SK-N-SH (cell line): ENCODE measurements around the gene UEVLD. TPM values are rescaled to one million over a fixed set of nuclear protein-coding genes. Genes with fewer than 3 reads are reported as not detected.

Source experiments
- CTCF ChIA-PET: fragments of 300-600, 350-600 bp; formaldehyde crosslinking; extraction: SDS; loops from one replicate; lab custom pipeline; 2021; lab: Yijun Ruan, JAX
- POLR2A ChIA-PET: fragments of 350-600 bp; sonication (Branson Sonifier 250); formaldehyde crosslinking; extraction: SDS; loops from one replicate; lab custom pipeline; 2020; ENCODE audit warnings: antibody characterized with exemption, inconsistent platforms; lab: Yijun Ruan, JAX
- DNase-seq: peaks from one replicate; pipeline ENCODE4 v3.0.0; 2012
- H2AFZ ChIP-seq: fragments of 200-600 bp; sonication (generic); 2 replicates; pipeline ENCODE4 v1.8.1; 2016; ENCODE audit warnings: antibody characterized with exemption, mild to moderate bottlenecking, low read depth
- H3F3A ChIP-seq: fragments of 200-600 bp; sonication (generic); replicated peaks from 2 replicates; pipeline ENCODE3; 2016; ENCODE audit warnings: antibody characterized with exemption, mild to moderate bottlenecking; ENCODE audit not compliant: insufficient read depth
- H3K27ac ChIP-seq, 2 experiments: fragments of 200-500 bp in 1 of 2; fragments of 200-600 bp in 1 of 2; sonication (Bioruptor generic) in 1 of 2; sonication (generic), shearing (Covaris generic) in 1 of 2; 2 replicates each; pipeline versions ENCODE4 v1.5.1 to v1.6.1; 2014 to 2016; ENCODE audit warnings: low read depth in 2 of 2, inconsistent platforms in 1 of 2, low read length in 1 of 2, mild to moderate bottlenecking in 1 of 2, mixed read lengths in 1 of 2
- H3K27me3 ChIP-seq: fragments of 200-600 bp; sonication (generic), shearing (Covaris generic); 2 replicates; pipeline ENCODE4 v1.6.1; 2016; ENCODE audit warnings: mixed run types; ENCODE audit not compliant: insufficient read depth
- H3K36me3 ChIP-seq, 2 experiments: fragments of 200-500 bp in 1 of 2; fragments of 200-600 bp in 1 of 2; sonication (Bioruptor generic) in 1 of 2; sonication (generic) in 1 of 2; replicated peaks in 1 of 2; 2 replicates each; pipeline versions ENCODE3 to v1.5.1; 2014 to 2016; ENCODE audit warnings: low read length in 1 of 2, mild to moderate bottlenecking in 1 of 2; ENCODE audit not compliant: insufficient read depth in 2 of 2, control insufficient read depth in 1 of 2
- H3K4me1 ChIP-seq, 2 experiments: fragments of 200-500 bp in 1 of 2; fragments of 200-600 bp in 1 of 2; sonication (Bioruptor generic) in 1 of 2; sonication (generic), shearing (Covaris generic) in 1 of 2; 2 replicates each; pipeline versions ENCODE4 v1.5.1 to v1.6.1; 2014 to 2016; ENCODE audit warnings: low read depth in 1 of 2, low read length in 1 of 2, mixed run types in 1 of 2; ENCODE audit not compliant: insufficient read depth in 2 of 2, control insufficient read depth in 1 of 2
- H3K4me2 ChIP-seq: fragments of 200-600 bp; sonication (generic), shearing (Covaris generic); 2 replicates; pipeline ENCODE4 v1.6.1; 2017; ENCODE audit warnings: mixed run types
- H3K4me3 ChIP-seq, 2 experiments: fragments of 200-500 bp in 1 of 2; fragments of 200-600 bp in 1 of 2; sonication (Bioruptor generic) in 1 of 2; sonication (generic), shearing (Covaris generic) in 1 of 2; 2 replicates each; pipeline versions ENCODE4 v1.5.1 to v1.8.1; 2014 to 2016; ENCODE audit warnings: low read depth in 2 of 2, inconsistent platforms in 1 of 2, low read length in 1 of 2, mild to moderate bottlenecking in 1 of 2, mixed read lengths in 1 of 2, moderate library complexity in 1 of 2
- H3K79me2 ChIP-seq: fragments of 200-600 bp; sonication (generic); 2 replicates; pipeline ENCODE4 v1.8.1; 2017; ENCODE audit warnings: mild to moderate bottlenecking; ENCODE audit not compliant: insufficient read depth
- H3K9ac ChIP-seq: fragments of 200-600 bp; sonication (generic); 2 replicates; pipeline ENCODE4 v1.6.1; 2017; ENCODE audit warnings: mixed run types
- H3K9me2 ChIP-seq: fragments of 200-600 bp; sonication (generic); 2 replicates; pipeline ENCODE4 v1.6.1; 2017; ENCODE audit warnings: mixed run types
- H3K9me3 ChIP-seq: fragments of 200-600 bp; sonication (generic); 2 replicates; pipeline ENCODE4 v1.6.1; 2017; ENCODE audit warnings: mixed run types, mild to moderate bottlenecking, moderate library complexity
- H4K20me1 ChIP-seq: fragments of 200-600 bp; sonication (generic); 2 replicates; pipeline ENCODE4 v1.6.1; 2017; ENCODE audit warnings: mild to moderate bottlenecking, mixed run types; ENCODE audit not compliant: insufficient read depth
- ELF1 ChIP-seq: IDR thresholded peaks from 2 replicates; pipeline ENCODE4 v1.4.0; 2012
- FOSL2 ChIP-seq: IDR thresholded peaks from 2 replicates; pipeline ENCODE4 v1.4.0; 2012; ENCODE audit warnings: low read depth, mild to moderate bottlenecking, moderate library complexity, borderline replicate concordance
- FOXM1 ChIP-seq: IDR thresholded peaks from 2 replicates; pipeline ENCODE4 v1.4.0; 2012; ENCODE audit warnings: low read depth, mild to moderate bottlenecking
- GABPA ChIP-seq: IDR thresholded peaks from 2 replicates; pipeline ENCODE4 v1.4.0; 2012; ENCODE audit warnings: low read depth, mild to moderate bottlenecking
- MEF2A ChIP-seq: IDR thresholded peaks from 2 replicates; pipeline ENCODE4 v1.4.0; 2012; ENCODE audit warnings: low read depth, borderline replicate concordance
- MXI1 ChIP-seq: IDR thresholded peaks from 2 replicates; pipeline ENCODE4 v1.6.1; 2012; ENCODE audit warnings: mild to moderate bottlenecking, low read depth, low read length, improper control_type of control experiment
- SIN3A ChIP-seq: IDR thresholded peaks from 2 replicates; pipeline ENCODE4 v1.6.1; 2012; ENCODE audit warnings: low read depth, mild to moderate bottlenecking, low read length, moderate library complexity, borderline replicate concordance
- TCF12 ChIP-seq: IDR thresholded peaks from 2 replicates; pipeline ENCODE4 v1.4.0; 2012
- YY1 ChIP-seq: IDR thresholded peaks from 2 replicates; pipeline ENCODE4 v1.4.0; 2012; ENCODE audit warnings: low read depth, mild to moderate bottlenecking
- WGBS: methylation state at CpG from one replicate; pipeline ENCODE4 v1.1.6; 2017; ENCODE audit warnings: low lambda C conversion rate; 5-methylcytosine and 5-hydroxymethylcytosine counted together
- polyA plus RNA-seq, 3 experiments: library from polyadenylated mRNA; depleted of rRNA; stranded (reverse); fragments of >200 nt; gene quantifications; 2 replicates each; pipeline ENCODE4 v1.2.3, GENCODE V29; 2012
- TF ChIP-seq, protein P1 (sequence below): fragments of 150-350 bp; IDR thresholded peaks from 2 replicates; pipeline ENCODE4 v1.6.1; 2016; ENCODE audit warnings: mild to moderate bottlenecking, low read depth, low read length
- TF ChIP-seq, protein P2 (sequence below): IDR thresholded peaks from 2 replicates; pipeline ENCODE4 v1.4.0; 2012; ENCODE audit warnings: low read depth, borderline replicate concordance

The UEVLD gene
- polyA plus RNA-seq, 1 of the 3 experiments (the other 2 are of a cell fraction), result 8.9 TPM

DNA sequence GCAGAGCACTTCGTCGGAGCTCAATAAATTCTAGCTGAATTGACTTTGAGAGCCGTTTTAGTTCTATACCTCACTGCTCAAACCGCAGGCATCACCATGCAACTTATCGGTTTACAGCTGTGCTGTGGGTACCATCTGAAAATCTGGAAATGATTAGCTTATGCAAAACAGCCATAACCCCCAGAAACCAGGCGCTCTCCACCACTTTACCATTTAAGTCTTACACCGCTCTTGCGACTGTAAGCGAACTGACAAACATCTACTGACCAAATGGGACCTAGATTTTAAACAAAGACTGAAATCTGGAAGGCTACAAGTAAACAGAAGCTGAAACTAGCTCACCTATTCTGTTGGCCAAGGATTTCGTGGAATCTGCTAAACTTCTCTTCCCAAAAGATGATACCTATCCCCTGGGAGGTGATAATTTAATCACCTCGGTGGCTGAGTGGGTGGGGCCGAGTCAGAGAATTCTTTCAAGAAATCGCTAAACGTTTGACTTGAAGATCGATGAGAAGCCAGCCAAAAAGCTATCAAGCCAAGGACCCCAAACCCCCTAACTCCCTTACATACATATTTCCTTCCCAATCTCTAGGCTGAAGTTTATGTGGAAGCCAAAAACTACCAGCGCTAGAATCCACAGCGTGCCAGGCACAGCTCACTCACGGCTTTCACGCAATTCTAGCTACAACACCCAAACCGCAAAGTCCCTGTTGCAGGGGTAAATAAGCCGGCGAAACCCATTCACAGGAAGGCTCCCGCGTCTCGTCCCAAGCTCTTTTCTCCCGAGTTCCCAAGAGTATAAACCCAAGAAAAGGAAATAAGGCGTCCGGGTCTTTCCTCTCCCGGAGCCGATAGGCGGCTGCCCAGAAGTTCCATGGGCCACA is 45.0 kb upstream of the UEVLD start:
- ChIA-PET POLR2A (interaction anchor here (0.7 to 1.7 kb wide), 6 partner anchors 31 to 107 kb away, joined by 3 to 8 read pairs (median 4); partner anchors contain the start of genes TSG101 and UEVLD), CTCF (interaction anchor here (1.0 to 3.8 kb wide), 5 partner anchors 10 to 142 kb away, joined by 3 to 14 read pairs (median 3); no protein-coding TSS in a partner anchor)
- Histone ChIP-seq H3K4me3 (peak overlapping the region; percentile 85 to 98), H3K4me1 (peaks cover 8 to 9% of the 10 kb centered on the region in 2 experiments; a peak in 3 of 4 replicates), H3K9me3 (no peaks in the 10 kb centered on the region), H4K20me1 (peaks cover 37% of the 10 kb centered on the region), H3F3A (no peaks in the 10 kb centered on the region), H3K9ac (peak overlapping the region; percentile 91), H3K9me2 (no peaks in the 10 kb centered on the region), H3K27ac (peak overlapping the region; percentile 69 to 93), H2AFZ (peak overlapping the region; percentile 64), H3K79me2 (peaks cover 56% of the 10 kb centered on the region), H3K27me3 (no peaks in the 10 kb centered on the region), H3K36me3 (no peaks in the 10 kb centered on the region), H3K4me2 (peak overlapping the region; percentile 84)
- TF ChIP-seq YY1 (0 out of 2 replicates have a peak, but pooled peaks have one; percentile 14), MXI1 (peak; percentile 48; the same call in 1 of the 2 replicates), FOXM1 (no peak), TCF12 (peak; percentile 67)
- TF ChIP-seq, protein P1, sequence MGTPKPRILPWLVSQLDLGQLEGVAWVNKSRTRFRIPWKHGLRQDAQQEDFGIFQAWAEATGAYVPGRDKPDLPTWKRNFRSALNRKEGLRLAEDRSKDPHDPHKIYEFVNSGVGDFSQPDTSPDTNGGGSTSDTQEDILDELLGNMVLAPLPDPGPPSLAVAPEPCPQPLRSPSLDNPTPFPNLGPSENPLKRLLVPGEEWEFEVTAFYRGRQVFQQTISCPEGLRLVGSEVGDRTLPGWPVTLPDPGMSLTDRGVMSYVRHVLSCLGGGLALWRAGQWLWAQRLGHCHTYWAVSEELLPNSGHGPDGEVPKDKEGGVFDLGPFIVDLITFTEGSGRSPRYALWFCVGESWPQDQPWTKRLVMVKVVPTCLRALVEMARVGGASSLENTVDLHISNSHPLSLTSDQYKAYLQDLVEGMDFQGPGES, result no peak
- peak; percentile 54 for DNase-seq
- 2% methylated on average over 31 of the region's 31 CpGs for WGBS

DNA sequence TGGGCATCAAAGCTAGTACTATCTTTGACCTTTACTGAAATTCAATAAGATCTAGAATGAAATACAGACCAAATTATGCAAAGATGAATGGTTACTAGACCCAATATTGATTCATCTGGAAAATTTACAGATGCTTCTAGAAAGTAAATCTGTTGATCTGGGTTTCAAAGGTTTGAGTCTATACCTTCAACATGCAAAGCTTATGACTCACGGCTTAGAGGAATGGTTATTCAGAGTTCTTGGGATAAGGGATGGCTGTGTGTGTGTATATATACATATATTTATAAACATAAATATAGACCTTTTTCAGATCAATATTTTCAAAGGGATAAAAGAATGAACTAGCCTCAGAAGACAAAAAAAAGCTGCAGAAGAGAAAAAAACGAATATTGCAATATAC is 44.3 kb upstream of the UEVLD start:
- H3K79me2 ChIP-seq, result peaks cover 63% of the 10 kb centered on the region
- H3F3A ChIP-seq, result no peaks in the 10 kb centered on the region
- peaks cover 37% of the 10 kb centered on the region for H4K20me1 ChIP-seq
- WGBS, result 12% methylated on average over 2 of the region's 2 CpGs
- no peak for DNase-seq
- H3K27ac ChIP-seq, result peak overlapping the region; percentile 69 to 93; a peak in 2 of 4 replicates
- no peaks in the 10 kb centered on the region for H3K36me3 ChIP-seq
- ChIA-PET CTCF (interaction anchor here (1.0 to 3.8 kb wide), 4 partner anchors 10 to 143 kb away, joined by 3 to 14 read pairs (median 3); no protein-coding TSS in a partner anchor), POLR2A (interaction anchor here (0.7 kb wide), 1 partner anchor 46 kb away, joined by 3 read pairs; no protein-coding TSS in a partner anchor)
- no peak overlapping the region for H2AFZ ChIP-seq
- peak overlapping the region; percentile 85 to 98 for H3K4me3 ChIP-seq
- H3K9me2 ChIP-seq, result no peaks in the 10 kb centered on the region
- H3K9me3 ChIP-seq, result no peaks in the 10 kb centered on the region
- TF ChIP-seq MEF2A, result no peak
- TF ChIP-seq SIN3A, result no peak
- no peak for TF ChIP-seq GABPA
- TF ChIP-seq, protein P2, sequence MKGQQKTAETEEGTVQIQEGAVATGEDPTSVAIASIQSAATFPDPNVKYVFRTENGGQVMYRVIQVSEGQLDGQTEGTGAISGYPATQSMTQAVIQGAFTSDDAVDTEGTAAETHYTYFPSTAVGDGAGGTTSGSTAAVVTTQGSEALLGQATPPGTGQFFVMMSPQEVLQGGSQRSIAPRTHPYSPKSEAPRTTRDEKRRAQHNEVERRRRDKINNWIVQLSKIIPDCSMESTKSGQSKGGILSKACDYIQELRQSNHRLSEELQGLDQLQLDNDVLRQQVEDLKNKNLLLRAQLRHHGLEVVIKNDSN, result no peak
- TF ChIP-seq ELF1, result no peak
- TF ChIP-seq, protein P1, result no peak
- no peak for TF ChIP-seq FOSL2
- no peaks in the 10 kb centered on the region for H3K27me3 ChIP-seq
- H3K4me2 ChIP-seq, result peak overlapping the region; percentile 84
- H3K4me1 ChIP-seq, result peaks cover 8 to 9% of the 10 kb centered on the region in 2 experiments; a peak in 3 of 4 replicates
- H3K9ac ChIP-seq, result peak overlapping the region; percentile 91
